ENCODE data around the gene PDE4D. TPM values are rescaled to one million over a fixed set of nuclear protein-coding genes. Genes with fewer than 3 reads are reported as not detected.

The PDE4D gene
- total RNA-seq, 2 experiments from 2014 or later, result 0.50 to 0.51 TPM

GRCh38 chr5:59257488-59258400 lies 635.8 kb downstream of the PDE4D start:
- Histone ChIP-seq H3K4me1 (ENCODE audit: insufficient read depth, low read length, poor library complexity, severe bottlenecking) (no peaks in the 10 kb centered on the region), H4K20me1 (ENCODE audit: insufficient read depth, low read length) (no peaks in the 10 kb centered on the region), H3K9me3 (ENCODE audit: low read length) (no peaks in the 10 kb centered on the region), H3K27ac (ENCODE audit: low read depth, low read length, poor library complexity, severe bottlenecking) (no peak overlapping the region), H3K9me2 (ENCODE audit: insufficient read depth, low read length) (no peaks in the 10 kb centered on the region), H2AFZ (ENCODE audit: low read length) (no peak overlapping the region), H3K79me2 (ENCODE audit: insufficient read depth, low read depth, low read length) (no peaks in the 10 kb centered on the region), H3K4me3 (ENCODE audit: low read depth, low read length, poor library complexity, severe bottlenecking) (no peak overlapping the region), H3K4me2 (ENCODE audit: low read length) (no peak overlapping the region), H3K36me3 (ENCODE audit: insufficient read depth, low read length) (no peaks in the 10 kb centered on the region)
- intact Hi-C loops (cut with micrococcal nuclease; ENCODE audit: unreplicated experiment), result no loop called here
- no TSS peak for BruUV-seq (replicated peaks)
- POLR2A ChIA-PET, result no interaction called here
- CTCF ChIA-PET (ENCODE audit: unreplicated experiment), result no interaction called here
- no peak for DNase-seq (ENCODE audit: low spot score)
- TF ChIP-seq EZH2phosphoT487 (IDR thresholded peaks at IDR 0.05; ENCODE audit: borderline replicate concordance, low read depth, low read length), result no peak
- TF ChIP-seq, protein P1, sequence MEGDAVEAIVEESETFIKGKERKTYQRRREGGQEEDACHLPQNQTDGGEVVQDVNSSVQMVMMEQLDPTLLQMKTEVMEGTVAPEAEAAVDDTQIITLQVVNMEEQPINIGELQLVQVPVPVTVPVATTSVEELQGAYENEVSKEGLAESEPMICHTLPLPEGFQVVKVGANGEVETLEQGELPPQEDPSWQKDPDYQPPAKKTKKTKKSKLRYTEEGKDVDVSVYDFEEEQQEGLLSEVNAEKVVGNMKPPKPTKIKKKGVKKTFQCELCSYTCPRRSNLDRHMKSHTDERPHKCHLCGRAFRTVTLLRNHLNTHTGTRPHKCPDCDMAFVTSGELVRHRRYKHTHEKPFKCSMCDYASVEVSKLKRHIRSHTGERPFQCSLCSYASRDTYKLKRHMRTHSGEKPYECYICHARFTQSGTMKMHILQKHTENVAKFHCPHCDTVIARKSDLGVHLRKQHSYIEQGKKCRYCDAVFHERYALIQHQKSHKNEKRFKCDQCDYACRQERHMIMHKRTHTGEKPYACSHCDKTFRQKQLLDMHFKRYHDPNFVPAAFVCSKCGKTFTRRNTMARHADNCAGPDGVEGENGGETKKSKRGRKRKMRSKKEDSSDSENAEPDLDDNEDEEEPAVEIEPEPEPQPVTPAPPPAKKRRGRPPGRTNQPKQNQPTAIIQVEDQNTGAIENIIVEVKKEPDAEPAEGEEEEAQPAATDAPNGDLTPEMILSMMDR (conservative IDR thresholded peaks at IDR 0.05; ENCODE audit: low read length), result no peak

- DNase-seq (ENCODE audit: low spot score), result no peak
- Histone ChIP-seq H3K27ac (ENCODE audit: low read depth, low read length, poor library complexity, severe bottlenecking) (no peak overlapping the region), H3K9me2 (ENCODE audit: insufficient read depth, low read length) (no peaks in the 10 kb centered on the region), H3K4me1 (ENCODE audit: insufficient read depth, low read length, poor library complexity, severe bottlenecking) (no peaks in the 10 kb centered on the region), H3K4me2 (ENCODE audit: low read length) (no peak overlapping the region), H4K20me1 (ENCODE audit: insufficient read depth, low read length) (no peaks in the 10 kb centered on the region), H3K36me3 (ENCODE audit: insufficient read depth, low read length) (no peaks in the 10 kb centered on the region), H3K9me3 (ENCODE audit: low read length) (no peaks in the 10 kb centered on the region), H2AFZ (ENCODE audit: low read length) (no peak overlapping the region), H3K79me2 (ENCODE audit: insufficient read depth, low read depth, low read length) (no peaks in the 10 kb centered on the region), H3K4me3 (ENCODE audit: low read depth, low read length, poor library complexity, severe bottlenecking) (no peak overlapping the region)
- no TSS peak for BruUV-seq (replicated peaks)
- POLR2A ChIA-PET, result interaction anchor here (0.6 to 0.7 kb wide), 2 partner anchors 410 to 485 kb away, joined by 3 to 4 read pairs; no protein-coding TSS in a partner anchor
- TF ChIP-seq, protein P1 (conservative IDR thresholded peaks at IDR 0.05; ENCODE audit: low read length), result no peak
- no peak for TF ChIP-seq EZH2phosphoT487 (IDR thresholded peaks at IDR 0.05; ENCODE audit: borderline replicate concordance, low read depth, low read length)
- intact Hi-C loops (cut with micrococcal nuclease; ENCODE audit: unreplicated experiment), result no loop called here
- CTCF ChIA-PET (ENCODE audit: unreplicated experiment), result no interaction called here
These were observed 637.2 kb downstream of the PDE4D start for GRCh38 chr5:59256331-59256730.
